HG02642 (cell line): ENCODE measurements around the gene FAM209A.
"Not testable (repeated sequence)": the region's sequence is repeated elsewhere in the genome, so short reads cannot be mapped to it uniquely, and the experiment has no call there.

Experiments
- ATAC-seq: cut with Tn5 transposase; IDR thresholded peaks from one replicate; pipeline ENCODE4 v1.9.1; 2021; ENCODE audit warnings: mild to moderate bottlenecking; ENCODE audit not compliant: unreplicated experiment, poor library complexity

Gene FAM209A

DNA sequence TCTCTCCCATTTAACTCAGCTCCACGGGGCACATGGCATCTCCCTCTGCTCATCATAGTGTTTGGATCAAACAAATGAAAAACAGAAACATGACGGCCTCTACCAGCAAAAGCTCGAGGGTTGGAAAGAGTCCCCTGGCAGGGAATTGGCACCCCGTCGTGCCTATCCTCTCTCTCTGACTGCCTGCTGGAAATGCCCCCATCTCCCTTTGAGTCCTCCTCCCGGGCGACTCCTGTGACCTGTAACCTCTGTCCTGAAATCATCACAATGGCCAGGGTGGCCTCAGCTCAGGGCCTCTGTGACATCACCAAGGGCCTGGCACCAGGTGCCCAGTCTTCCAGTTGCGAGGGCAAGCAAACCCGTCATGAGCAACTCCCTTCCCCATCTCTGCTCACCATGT lies 8.4 kb downstream of the FAM209A start, which contains the start of gene FAM209B:
TSS of gene FAM209B (plus strand) at position 301 of the 400 bp plus-strand sequence. CDS start at position 397, 96 bp downstream.
- ATAC-seq = not testable (repeated sequence)

GRCh38 chr20:56537997-56538396 lies 13.5 kb downstream of the FAM209A start:
- ATAC-seq = no peak

- no peak for ATAC-seq
These were observed 15.9 kb downstream of the FAM209A start for GRCh38 chr20:56540415-56540814.

DNA sequence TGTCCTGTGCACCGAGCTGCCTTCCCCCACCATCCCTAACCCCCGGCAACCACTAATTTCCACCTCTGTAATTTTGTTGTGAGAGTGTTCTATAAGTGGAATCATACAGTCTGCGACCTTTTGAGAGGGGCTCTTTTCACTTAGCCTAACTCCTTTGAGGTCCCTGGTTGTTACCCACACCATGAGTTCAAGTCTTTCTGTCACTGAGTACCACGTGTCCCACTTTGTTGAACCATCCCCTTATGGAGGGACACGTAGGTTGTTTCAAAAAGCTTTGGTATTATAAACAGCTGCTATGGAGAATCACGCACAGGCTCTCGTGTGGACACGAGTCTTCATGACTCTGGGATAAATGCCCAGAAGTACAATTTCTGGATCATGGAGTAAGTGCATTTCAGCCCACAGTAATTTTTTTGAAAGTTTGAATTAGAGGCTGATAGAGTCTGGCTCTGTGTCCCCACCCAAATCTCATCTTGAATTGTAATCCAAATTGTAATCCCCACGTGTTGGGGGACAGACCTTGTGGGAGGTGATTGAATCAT lies 18.0 kb downstream of the FAM209A start:
- ATAC-seq = no peak

GRCh38 chr20:56551571-56551970 lies 27.0 kb downstream of the FAM209A start:
- ATAC-seq = no peak

DNA sequence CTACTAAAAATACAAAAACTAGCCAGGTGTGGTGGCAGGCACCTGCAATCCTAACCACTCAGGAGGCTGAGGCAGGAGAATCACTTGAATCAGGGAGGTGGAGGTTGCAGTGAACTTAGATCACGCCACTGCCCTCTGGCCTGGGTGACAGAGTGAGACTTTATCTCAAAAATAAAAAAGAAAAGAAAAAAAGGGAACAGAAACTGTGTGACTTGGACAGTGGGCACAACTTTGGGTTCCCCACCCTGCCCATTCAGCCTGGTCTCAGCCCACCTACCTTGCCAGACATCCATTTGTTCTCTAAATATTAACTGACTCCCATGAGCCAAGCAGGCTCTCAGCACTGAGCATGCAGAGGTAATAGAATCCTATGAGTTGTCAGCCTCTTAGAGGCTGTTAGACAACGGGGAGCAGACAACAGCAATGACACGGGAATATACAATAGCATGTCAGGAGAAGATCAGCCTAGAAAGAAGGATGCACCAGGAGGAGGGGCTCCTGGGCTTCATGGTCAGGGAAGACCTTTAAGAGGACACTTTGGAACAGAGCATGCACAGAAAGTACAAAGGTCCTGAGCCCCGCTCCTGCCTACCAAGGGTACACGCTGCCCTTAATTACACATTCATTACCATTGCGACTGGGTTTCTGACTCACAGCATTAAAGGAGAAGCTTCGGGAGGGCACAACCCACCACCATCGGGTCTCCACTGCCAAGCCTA lies 28.5 kb downstream of the FAM209A start:
- no peak for ATAC-seq

GRCh38 chr20:56554869-56555268 lies 30.3 kb downstream of the FAM209A start:
- peak; percentile 86 for ATAC-seq

- no peak for ATAC-seq
These were observed 34.4 kb downstream of the FAM209A start for GRCh38 chr20:56558968-56559367.

DNA sequence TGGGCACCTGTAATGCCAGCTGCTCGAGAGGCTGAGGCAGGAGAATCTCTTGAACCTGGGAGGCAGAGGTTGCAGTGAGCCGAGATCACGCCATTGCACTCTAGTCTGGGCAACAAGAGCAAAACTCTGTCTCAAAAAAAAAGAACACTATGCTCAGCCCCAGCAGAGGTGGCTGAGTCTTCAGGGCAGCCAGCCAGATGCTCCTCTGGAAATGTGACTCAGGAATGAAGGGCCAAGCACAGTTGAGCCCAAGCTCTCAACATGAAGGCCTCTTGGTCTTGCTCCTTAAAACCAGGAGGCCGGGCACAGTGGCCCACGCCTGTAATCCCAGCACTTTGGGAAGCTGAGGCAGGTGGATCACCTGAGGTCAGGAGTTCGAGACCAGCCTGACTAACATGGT lies 40.0 kb downstream of the FAM209A start:
- not testable (repeated sequence) for ATAC-seq

- ATAC-seq = no peak
These were observed 41.0 kb downstream of the FAM209A start for GRCh38 chr20:56565511-56565910.

DNA sequence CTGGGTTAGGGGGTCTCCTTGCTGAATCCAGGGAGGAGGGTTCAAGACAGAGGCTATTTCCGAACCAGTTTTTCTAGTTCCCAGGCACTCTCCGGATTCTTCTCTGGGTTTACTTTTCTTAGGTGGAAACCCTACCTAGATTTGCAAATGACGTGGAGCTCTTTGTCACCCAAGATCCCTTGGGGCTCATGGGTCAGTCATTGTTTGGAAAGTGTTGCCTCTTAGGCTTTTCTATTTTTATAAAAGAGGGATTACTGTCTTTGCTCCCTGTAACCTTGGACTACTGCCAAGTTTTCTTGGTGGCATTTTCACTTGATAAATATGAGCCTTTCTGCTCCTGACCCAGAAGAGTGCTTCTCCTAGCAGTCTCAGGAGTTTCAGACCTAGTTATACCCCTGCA lies 42.1 kb downstream of the FAM209A start:
- no peak for ATAC-seq

DNA sequence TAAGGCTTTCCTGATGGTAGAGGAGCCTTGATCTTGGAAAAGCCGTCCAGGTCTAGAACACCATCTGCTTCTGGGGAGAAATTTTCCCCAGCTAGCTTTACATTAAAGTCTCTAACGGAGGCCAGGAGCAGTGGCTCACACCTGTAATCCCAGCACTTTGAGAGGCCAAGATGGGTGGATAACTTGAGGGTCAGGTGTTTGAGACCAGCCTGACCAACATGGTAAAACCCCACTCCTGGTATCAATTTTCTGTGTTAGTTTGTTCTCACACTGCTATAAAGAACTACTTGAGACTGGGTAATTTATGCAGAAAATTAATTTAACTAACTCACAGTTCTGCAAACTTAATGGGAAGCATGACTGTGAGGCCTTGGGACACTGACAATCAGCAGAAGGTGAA lies 46.3 kb downstream of the FAM209A start:
- no peak for ATAC-seq

DNA sequence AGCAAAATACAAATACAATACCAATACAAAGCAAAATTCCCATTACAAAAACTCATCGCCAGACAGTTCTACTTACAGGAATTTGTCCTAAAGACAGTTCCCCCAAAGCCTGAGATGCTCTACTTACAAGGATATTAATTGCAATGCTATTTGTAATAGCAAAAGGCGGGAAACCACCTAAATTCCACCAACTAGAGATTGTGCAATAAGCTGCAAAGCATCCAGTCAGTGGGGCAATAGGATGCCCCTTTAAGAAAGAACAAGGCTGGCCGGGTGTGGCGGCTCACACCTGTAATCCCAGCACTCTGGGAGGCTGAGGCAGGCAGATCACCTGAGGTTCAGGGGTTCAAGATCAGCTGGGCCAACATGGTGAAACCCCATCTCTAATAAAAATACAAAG lies 47.6 kb downstream of the FAM209A start:
- ATAC-seq = no peak

DNA sequence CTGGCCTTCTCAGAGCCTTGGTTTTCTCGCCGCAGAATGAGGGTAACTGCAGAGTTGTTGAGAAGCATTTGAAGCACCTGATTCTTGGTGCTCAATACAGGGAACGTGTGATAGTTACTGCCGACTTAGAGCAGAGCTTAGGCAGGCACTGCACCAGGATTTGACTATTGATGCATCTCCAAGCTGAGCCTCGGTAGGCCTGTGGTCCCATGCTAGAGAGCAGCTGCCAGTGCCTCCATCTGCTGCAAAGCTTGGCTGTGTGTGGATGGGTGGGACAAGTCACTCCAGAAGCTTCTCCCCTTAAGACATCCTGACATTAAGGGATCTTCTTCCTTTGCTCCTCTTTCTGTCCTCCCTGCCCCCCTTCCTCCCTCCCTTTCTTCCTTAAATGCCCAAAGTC lies 49.4 kb downstream of the FAM209A start:
- ATAC-seq = no peak

DNA sequence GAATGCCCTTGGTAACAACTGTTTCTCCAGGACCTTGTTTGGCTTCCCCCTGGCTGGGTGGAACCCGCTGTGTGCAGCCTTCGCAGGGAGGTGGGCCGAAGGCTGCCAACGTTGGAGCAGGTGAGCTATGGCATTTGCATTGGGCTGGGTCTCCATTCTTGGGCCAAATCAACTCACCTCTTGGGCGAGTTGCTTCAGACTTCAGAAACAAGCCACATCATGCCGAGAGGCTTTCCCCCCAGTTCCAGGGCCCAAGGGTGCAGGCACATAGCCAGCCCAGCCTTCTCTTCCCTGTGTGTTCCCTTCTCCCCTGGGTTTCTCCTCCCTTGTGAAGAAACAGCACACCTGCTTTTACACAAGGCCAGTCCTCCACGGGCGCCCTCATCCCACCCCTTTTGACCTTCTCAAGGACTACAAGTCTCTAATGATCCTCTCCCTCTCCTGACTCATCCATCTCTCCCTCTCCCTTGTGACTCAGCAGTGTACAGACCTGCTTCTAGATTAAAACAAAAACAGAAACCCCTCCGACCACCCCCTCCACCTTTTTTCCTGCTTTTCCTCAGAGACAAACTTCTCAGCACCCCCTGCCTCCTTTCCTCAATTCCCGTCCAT lies 50.1 kb downstream of the FAM209A start:
- no peak for ATAC-seq

- no peak for ATAC-seq
These were observed 50.6 kb downstream of the FAM209A start for GRCh38 chr20:56575157-56575556.
